Right atrium auricular region (tissue), 2 donors: Measurements from ENCODE around the gene STAG1. TPM values are rescaled to one million over a fixed set of nuclear protein-coding genes. Genes with fewer than 3 reads are reported as not detected.
"Not testable (repeated sequence)": the region's sequence is repeated elsewhere in the genome, so short reads cannot be mapped to it uniquely, and the experiment has no call there.

Experiments used
- DNase-seq: peaks from one replicate; pipeline ENCODE4 v3.0.0-alpha.2; 2019; ENCODE audit warnings: low spot score
- H3K27ac ChIP-seq, 2 donors: fragments of 200-600 bp; sonication (generic); 1 replicate in 1 of 2; 2 replicates in 1 of 2; pipeline ENCODE4 v1.5.1; 2016 to 2019
- H3K27me3 ChIP-seq, 2 donors: fragments of 200-600 bp; sonication (generic); one replicate each; pipeline versions ENCODE4 v1.5.1 to v1.6.0; 2017 to 2019
- H3K36me3 ChIP-seq: fragments of 200-600 bp; sonication (generic); one replicate; pipeline ENCODE4 v1.5.1; 2016
- H3K4me1 ChIP-seq, 2 donors: fragments of 200-600 bp; sonication (generic); one replicate each; pipeline versions ENCODE4 v1.5.1 to v1.6.0; 2017 to 2019
- H3K4me3 ChIP-seq, 2 donors: fragments of 200-600 bp; sonication (generic); 1 replicate in 1 of 2; 2 replicates in 1 of 2; pipeline ENCODE4 v1.5.1; 2017 to 2019; ENCODE audit warnings: mild to moderate bottlenecking in 1 of 2, moderate library complexity in 1 of 2
- H3K9me3 ChIP-seq, 2 donors: fragments of 200-600 bp; sonication (generic); one replicate each; pipeline ENCODE4 v1.5.1; 2019
- total RNA-seq, 2 donors: library from RNA; depleted of rRNA; stranded (reverse); fragments of >200 nt; gene quantifications; one replicate each; pipeline ENCODE4 v1.1.0, GENCODE V29; 2016
- TF ChIP-seq, protein P1 (sequence below), 2 donors: fragments of 200-600 bp; sonication (generic); IDR thresholded peaks; one replicate each; pipeline ENCODE4 v1.5.1; 2019; ENCODE audit warnings: antibody characterized with exemption in 2 of 2

Gene STAG1
- total RNA-seq, 2 donors from 2014 or later = 16.5 to 24.8 TPM

DNA sequence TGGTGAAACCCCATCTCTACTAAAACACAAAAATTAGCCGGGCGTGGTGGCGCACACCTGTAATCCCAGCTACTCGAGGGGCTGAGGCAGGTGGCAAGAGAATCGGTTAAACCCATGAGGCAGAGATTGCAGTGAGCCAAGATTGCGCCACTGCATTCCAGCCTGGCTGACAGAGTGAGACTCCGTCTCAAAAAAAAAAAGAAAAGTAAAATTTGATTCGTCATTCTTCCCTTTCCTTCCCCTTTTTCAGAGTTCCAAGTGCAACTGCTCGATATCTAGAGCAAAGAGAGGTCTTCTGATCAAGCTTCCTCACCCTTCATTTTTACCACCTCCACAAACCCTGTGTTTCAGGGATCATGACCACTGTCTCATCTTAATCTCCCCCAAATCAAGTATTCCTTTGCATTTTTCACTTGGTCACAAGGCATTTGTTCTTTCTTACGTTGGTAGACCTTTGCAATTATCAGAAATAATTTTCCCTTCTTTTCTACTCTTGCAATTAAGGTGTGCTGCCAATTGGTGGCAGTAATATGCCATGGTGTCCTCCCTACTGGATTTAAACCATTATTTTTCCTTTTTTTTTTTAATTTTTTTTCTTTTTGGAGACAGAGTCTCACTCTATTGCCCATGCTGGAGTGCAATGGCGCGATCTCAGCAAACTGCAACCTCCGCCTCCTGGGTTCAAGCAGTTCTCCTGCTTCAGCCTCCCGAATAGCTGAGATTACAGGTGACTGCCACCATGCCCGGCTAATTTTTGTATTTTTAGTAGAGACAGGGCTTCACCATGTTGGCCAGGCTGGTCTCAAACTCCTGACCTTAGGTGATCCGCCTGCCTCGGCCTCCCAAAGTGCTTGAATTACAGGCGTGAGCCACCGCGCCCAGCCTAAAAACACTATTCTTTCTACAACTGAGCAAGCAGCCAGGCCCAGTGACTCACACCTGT, 6.3 kb upstream of the STAG1 start:
- not testable (repeated sequence) for DNase-seq, H3K9me3 ChIP-seq, H3K4me1 ChIP-seq, H3K27me3 ChIP-seq, H3K36me3 ChIP-seq, H3K27ac ChIP-seq, H3K4me3 ChIP-seq
- TF ChIP-seq, protein P1, sequence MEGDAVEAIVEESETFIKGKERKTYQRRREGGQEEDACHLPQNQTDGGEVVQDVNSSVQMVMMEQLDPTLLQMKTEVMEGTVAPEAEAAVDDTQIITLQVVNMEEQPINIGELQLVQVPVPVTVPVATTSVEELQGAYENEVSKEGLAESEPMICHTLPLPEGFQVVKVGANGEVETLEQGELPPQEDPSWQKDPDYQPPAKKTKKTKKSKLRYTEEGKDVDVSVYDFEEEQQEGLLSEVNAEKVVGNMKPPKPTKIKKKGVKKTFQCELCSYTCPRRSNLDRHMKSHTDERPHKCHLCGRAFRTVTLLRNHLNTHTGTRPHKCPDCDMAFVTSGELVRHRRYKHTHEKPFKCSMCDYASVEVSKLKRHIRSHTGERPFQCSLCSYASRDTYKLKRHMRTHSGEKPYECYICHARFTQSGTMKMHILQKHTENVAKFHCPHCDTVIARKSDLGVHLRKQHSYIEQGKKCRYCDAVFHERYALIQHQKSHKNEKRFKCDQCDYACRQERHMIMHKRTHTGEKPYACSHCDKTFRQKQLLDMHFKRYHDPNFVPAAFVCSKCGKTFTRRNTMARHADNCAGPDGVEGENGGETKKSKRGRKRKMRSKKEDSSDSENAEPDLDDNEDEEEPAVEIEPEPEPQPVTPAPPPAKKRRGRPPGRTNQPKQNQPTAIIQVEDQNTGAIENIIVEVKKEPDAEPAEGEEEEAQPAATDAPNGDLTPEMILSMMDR (IDR thresholded peaks at IDR 0.05) = peak in 1 of 2 donors; percentile 41

DNA sequence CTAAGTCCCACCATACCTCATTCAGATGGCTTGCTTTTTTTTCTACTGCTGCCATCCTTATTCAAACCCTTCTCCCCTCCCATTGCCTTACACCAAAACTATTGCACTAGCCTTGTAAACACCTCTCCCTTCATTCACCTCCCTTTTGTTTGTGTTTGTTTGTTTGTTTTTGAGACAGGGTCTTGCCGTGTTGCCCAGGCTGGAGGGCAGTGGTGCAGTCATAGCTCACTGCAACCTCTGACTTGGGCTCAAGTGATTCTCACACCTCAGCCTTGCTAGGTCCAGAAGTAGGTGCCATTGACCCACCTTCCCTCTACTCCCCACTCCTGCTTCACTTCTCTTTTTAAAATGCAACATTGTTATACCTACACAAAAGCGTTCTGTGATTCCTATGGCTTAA, 3.0 kb upstream of the STAG1 start:
- Histone ChIP-seq H3K4me3 (no peak overlapping the region), H3K9me3 (no peaks in the 10 kb centered on the region), H3K36me3 (no peaks in the 10 kb centered on the region), H3K27ac (no peak overlapping the region), H3K4me1 (peaks cover 0 to 14% of the 10 kb centered on the region in 2 donors), H3K27me3 (no peaks in the 10 kb centered on the region)
- no peak for DNase-seq
- TF ChIP-seq, protein P1 (IDR thresholded peaks at IDR 0.05) = no peak

DNA sequence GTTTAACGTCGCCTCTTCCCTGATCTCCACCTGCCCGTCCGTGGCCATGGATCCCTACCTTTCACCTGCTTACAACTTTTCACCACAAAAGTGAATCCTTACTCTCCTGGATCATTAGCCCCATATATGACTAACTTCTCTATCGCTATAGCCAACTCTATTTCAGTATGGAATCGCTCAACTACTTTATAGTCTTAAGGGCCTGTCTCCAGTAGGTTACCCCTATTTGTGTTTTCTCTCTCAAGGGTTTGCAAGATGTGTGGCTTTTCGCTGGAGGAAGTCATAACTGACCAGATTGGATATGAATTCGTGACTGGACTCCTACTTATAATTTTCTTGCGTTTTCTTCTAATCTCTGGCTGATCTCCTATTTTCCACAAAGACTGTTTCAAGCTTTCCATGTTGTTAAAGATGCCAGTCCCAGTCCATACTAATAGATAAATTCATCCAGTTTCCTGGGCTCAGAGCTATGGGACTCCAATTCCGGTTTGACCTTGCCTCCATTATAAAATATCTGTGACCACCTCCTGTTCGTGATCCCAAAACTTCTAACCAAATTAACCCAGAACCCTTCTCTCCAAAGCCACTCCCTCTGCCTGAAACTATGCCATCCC, 1.3 kb upstream of the STAG1 start:
- TF ChIP-seq, protein P1 (IDR thresholded peaks at IDR 0.05) = no peak
- no peak for DNase-seq
- H3K4me3 ChIP-seq = peak overlapping the region; percentile 51 to 80
- peak overlapping the region; percentile 97 to 98 for H3K27ac ChIP-seq
- H3K27me3 ChIP-seq = no peaks in the 10 kb centered on the region
- H3K4me1 ChIP-seq = peaks cover 0 to 31% of the 10 kb centered on the region in 2 donors
- no peaks in the 10 kb centered on the region for H3K9me3 ChIP-seq
- H3K36me3 ChIP-seq = no peaks in the 10 kb centered on the region

DNA sequence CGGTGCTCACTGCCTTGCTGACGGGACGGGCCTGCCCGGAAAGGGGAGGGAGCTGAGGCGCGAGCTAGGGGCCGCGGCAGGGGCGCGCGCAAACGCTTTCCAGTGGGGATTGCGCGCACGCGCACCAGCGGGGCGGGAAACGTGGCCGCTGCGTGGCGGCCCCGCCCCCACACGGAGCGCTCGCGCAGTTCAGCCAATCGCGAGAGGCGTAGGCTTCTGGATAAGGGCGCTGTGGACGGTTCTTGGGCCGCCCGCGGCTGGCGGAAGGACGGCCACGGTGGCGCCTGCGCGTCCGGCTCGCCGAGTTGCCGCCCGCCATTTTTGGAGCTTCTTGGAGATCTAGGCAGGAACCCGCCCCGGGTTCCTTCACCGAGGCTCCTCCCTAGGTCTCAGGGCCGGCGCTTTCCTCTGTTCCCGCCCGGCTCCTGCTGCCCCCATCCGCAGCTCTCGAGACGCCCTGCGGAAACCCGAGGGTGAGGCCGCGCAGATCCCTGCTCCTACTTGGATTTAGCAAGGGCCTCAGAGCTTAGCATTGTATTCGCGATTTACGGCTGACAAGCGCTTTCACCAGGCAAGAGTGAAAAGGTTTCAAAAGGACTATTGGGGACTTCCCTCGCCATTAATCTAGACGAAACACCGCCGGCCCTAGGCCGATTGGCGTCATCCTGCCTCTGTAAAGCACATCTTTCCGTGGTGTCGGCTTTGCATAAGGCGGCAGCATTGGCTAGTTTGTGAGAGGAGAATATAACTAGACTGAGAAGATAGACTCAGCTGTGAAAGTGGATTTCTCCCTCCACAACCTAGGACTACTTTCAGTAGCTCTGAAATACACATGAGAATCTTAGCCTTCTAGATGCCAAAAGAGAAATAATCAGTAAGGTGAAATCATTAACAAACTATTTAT, 496 bp upstream of the STAG1 start:
- no peaks in the 10 kb centered on the region for H3K9me3 ChIP-seq
- peak overlapping the region; percentile 97 to 98 for H3K27ac ChIP-seq
- peak; percentile 98 for DNase-seq
- no peaks in the 10 kb centered on the region for H3K27me3 ChIP-seq
- no peaks in the 10 kb centered on the region for H3K36me3 ChIP-seq
- H3K4me1 ChIP-seq = peaks cover 0 to 37% of the 10 kb centered on the region in 2 donors
- TF ChIP-seq, protein P1 (IDR thresholded peaks at IDR 0.05) = peak in 1 of 2 donors; percentile 50
- peak overlapping the region; percentile 75 to 80 for H3K4me3 ChIP-seq

DNA sequence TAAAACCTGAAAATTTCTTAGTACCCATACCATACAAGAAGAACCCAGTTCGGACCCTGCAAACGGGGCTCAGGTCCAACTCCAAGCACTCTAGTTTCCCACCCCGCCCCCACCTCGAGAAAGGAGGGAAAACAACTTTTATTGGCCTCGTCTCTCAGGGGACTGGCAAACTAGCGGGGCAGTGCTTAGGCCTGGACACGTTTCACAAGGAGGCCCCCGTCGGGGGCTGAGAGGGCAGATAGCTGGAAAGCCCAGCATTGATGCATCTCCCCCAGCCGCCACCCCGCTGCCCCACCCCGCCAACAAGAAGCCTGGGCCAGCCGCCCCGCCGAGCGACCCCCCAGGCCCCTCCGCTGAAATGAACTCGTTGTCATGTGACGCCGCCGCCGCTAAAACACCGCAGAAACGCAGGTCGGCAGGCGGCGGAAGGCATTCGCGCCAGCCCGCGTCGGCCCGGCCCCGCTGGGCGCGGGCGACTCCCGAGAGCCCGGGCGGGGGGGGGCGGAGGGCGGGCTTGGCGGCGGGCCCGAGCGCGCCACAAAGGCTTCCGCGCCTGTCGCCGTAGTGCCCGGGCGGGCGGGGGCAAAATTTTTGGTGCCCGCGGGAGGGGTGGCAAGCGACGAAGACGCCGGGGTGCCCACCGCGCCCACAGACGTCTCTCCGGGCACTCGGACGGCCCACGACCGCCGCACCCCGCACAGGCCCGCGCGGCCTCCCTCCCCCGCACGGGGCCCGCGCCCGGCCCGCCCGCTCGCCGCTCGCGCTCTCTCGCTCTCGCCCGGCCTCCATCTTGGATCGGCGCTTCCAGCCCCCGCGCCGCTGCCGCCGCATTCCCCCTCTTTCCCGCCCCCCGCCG, 634 bp downstream of the STAG1 start:
- peaks cover 0 to 41% of the 10 kb centered on the region in 2 donors for H3K4me1 ChIP-seq

More for the DNA sequence above, 634 bp downstream of the STAG1 start:
- peak overlapping the region; percentile 97 to 98 for H3K27ac ChIP-seq
- H3K9me3 ChIP-seq = no peaks in the 10 kb centered on the region
- peak overlapping the region; percentile 75 to 80 for H3K4me3 ChIP-seq
- H3K36me3 ChIP-seq = no peaks in the 10 kb centered on the region
- no peaks in the 10 kb centered on the region for H3K27me3 ChIP-seq
- peak; percentile 74 for DNase-seq
- TF ChIP-seq, protein P1 (IDR thresholded peaks at IDR 0.05) = no peak
